ENCODE measurements around the gene HMCN1.
"Not testable (repeated sequence)": the region's sequence is repeated elsewhere in the genome, so short reads cannot be mapped to it uniquely, and the experiment has no call there.

The HMCN1 gene

GRCh38 chr1:186152620-186153239, 418.5 kb downstream of the HMCN1 start:
- DNase-seq (ENCODE audit: low spot score): no peak

GRCh38 chr1:186154651-186155050, 420.5 kb downstream of the HMCN1 start:
- no peak for DNase-seq (ENCODE audit: low spot score)

GRCh38 chr1:186155594-186155993, 421.4 kb downstream of the HMCN1 start:
- peak; percentile 26 for DNase-seq (ENCODE audit: low spot score)

GRCh38 chr1:186162895-186163294, 428.7 kb downstream of the HMCN1 start:
- DNase-seq (ENCODE audit: low spot score): not testable (repeated sequence)

- no peak for DNase-seq (ENCODE audit: low spot score)
Observed at GRCh38 chr1:186164773-186165172, 430.6 kb downstream of the HMCN1 start.

- no peak for DNase-seq (ENCODE audit: low spot score)
Observed at GRCh38 chr1:186165303-186165702, 431.1 kb downstream of the HMCN1 start.

GRCh38 chr1:186167096-186167668, 433.0 kb downstream of the HMCN1 start:
- DNase-seq (ENCODE audit: low spot score): no peak

GRCh38 chr1:186175588-186175987, 441.4 kb downstream of the HMCN1 start:
- DNase-seq (ENCODE audit: low spot score): no peak

GRCh38 chr1:186178426-186179043, 444.3 kb downstream of the HMCN1 start:
- DNase-seq (ENCODE audit: low spot score): no peak

- DNase-seq (ENCODE audit: low spot score): no peak
Observed at GRCh38 chr1:186179231-186179630, 445.0 kb downstream of the HMCN1 start.

GRCh38 chr1:186183219-186183618, 449.0 kb downstream of the HMCN1 start:
- no peak for DNase-seq (ENCODE audit: low spot score)

GRCh38 chr1:186183970-186184628, 449.9 kb downstream of the HMCN1 start:
- DNase-seq (ENCODE audit: low spot score): peak; percentile 18

- not testable (repeated sequence) for DNase-seq (ENCODE audit: low spot score)
Observed at GRCh38 chr1:186186251-186186650, 452.1 kb downstream of the HMCN1 start.

GRCh38 chr1:186187601-186188000, 453.4 kb downstream of the HMCN1 start:
- no peak for DNase-seq (ENCODE audit: low spot score)

- DNase-seq (ENCODE audit: low spot score): no peak
Observed at GRCh38 chr1:186188004-186188539, 453.9 kb downstream of the HMCN1 start.

GRCh38 chr1:186188736-186189135, 454.5 kb downstream of the HMCN1 start:
- DNase-seq (ENCODE audit: low spot score): no peak

- no peak for DNase-seq (ENCODE audit: low spot score)
Observed at GRCh38 chr1:186189156-186189555, 455.0 kb downstream of the HMCN1 start.

- no peak for DNase-seq (ENCODE audit: low spot score)
Observed at GRCh38 chr1:186191511-186191910, 457.3 kb downstream of the HMCN1 start.

- no peak for DNase-seq (ENCODE audit: low spot score)
Observed at GRCh38 chr1:186193224-186193623, 459.0 kb downstream of the HMCN1 start.

GRCh38 chr1:186194107-186194756, 460.0 kb downstream of the HMCN1 start:
- DNase-seq (ENCODE audit: low spot score): no peak

GRCh38 chr1:186195377-186195931, 461.3 kb downstream of the HMCN1 start:
- no peak for DNase-seq (ENCODE audit: low spot score)

GRCh38 chr1:186202271-186202764, 468.1 kb downstream of the HMCN1 start:
- no peak for DNase-seq (ENCODE audit: low spot score)

Data from germinal center (tissue), 1 donor.